NCI-H2227 treated with DMSO at 0.1 percent for 48 hours (cell line): Measurements from ENCODE around the gene CRHR2.
"Not testable (repeated sequence)": the region's sequence is repeated elsewhere in the genome, so short reads cannot be mapped to it uniquely, and the experiment has no call there.

Experiments
- DNase-seq: peaks from one replicate; lab custom pipeline; 2025; lab: John Stamatoyannopoulos, UW

Gene CRHR2

GRCh38 chr7:30682212-30683083, at the start of gene CRHR2:
CRHR2 (minus strand) TSS chr7:30682456; CDS start chr7:30682280, 176 bp downstream.
- DNase-seq = peak; percentile 4

- peak; percentile 13 for DNase-seq
Observed at GRCh38 chr7:30731581-30731980, 49.3 kb upstream of the CRHR2 start.

- no peak for DNase-seq
Observed at GRCh38 chr7:30730996-30731395, 48.7 kb upstream of the CRHR2 start.

- DNase-seq = no peak
Observed at GRCh38 chr7:30730097-30730496, 47.8 kb upstream of the CRHR2 start.

GRCh38 chr7:30729642-30730041, 47.4 kb upstream of the CRHR2 start:
- no peak for DNase-seq

- DNase-seq = no peak
Observed at GRCh38 chr7:30728591-30729100, 46.4 kb upstream of the CRHR2 start.

- no peak for DNase-seq
Observed at GRCh38 chr7:30727061-30727945, 45.0 kb upstream of the CRHR2 start.

- DNase-seq = no peak
Observed at GRCh38 chr7:30726296-30727006, 44.2 kb upstream of the CRHR2 start.

GRCh38 chr7:30723776-30724175, 41.5 kb upstream of the CRHR2 start:
- no peak for DNase-seq

- DNase-seq = no peak
Observed at GRCh38 chr7:30722671-30723070, 40.4 kb upstream of the CRHR2 start.

- no peak for DNase-seq
Observed at GRCh38 chr7:30722187-30722586, 39.9 kb upstream of the CRHR2 start.

- DNase-seq = no peak
Observed at GRCh38 chr7:30721211-30721610, 39.0 kb upstream of the CRHR2 start.

GRCh38 chr7:30719434-30719833, 37.2 kb upstream of the CRHR2 start:
- not testable (repeated sequence) for DNase-seq

- no peak for DNase-seq
Observed at GRCh38 chr7:30717181-30717580, 34.9 kb upstream of the CRHR2 start.

GRCh38 chr7:30714129-30714528, 31.9 kb upstream of the CRHR2 start:
- DNase-seq = no peak

- DNase-seq = no peak
Observed at GRCh38 chr7:30713392-30713791, 31.1 kb upstream of the CRHR2 start.

GRCh38 chr7:30710669-30711068, 28.4 kb upstream of the CRHR2 start:
- DNase-seq = no peak

- peak; percentile 8 for DNase-seq
Observed at GRCh38 chr7:30709549-30709948, 27.3 kb upstream of the CRHR2 start.

GRCh38 chr7:30708983-30709382, 26.7 kb upstream of the CRHR2 start:
- no peak for DNase-seq

- no peak for DNase-seq
Observed at GRCh38 chr7:30708412-30708811, 26.2 kb upstream of the CRHR2 start.

GRCh38 chr7:30707391-30708357, 25.4 kb upstream of the CRHR2 start:
- DNase-seq = no peak
